HG03039 (cell line): ENCODE results near the gene PIGS.
"Not testable (repeated sequence)": the region's sequence is repeated elsewhere in the genome, so short reads cannot be mapped to it uniquely, and the experiment has no call there.

Source experiments
- ATAC-seq: cut with Tn5 transposase; IDR thresholded peaks from one replicate; pipeline ENCODE4 v1.9.1; 2021; ENCODE audit warnings: mild to moderate bottlenecking, moderate library complexity; ENCODE audit not compliant: unreplicated experiment

Gene PIGS

DNA sequence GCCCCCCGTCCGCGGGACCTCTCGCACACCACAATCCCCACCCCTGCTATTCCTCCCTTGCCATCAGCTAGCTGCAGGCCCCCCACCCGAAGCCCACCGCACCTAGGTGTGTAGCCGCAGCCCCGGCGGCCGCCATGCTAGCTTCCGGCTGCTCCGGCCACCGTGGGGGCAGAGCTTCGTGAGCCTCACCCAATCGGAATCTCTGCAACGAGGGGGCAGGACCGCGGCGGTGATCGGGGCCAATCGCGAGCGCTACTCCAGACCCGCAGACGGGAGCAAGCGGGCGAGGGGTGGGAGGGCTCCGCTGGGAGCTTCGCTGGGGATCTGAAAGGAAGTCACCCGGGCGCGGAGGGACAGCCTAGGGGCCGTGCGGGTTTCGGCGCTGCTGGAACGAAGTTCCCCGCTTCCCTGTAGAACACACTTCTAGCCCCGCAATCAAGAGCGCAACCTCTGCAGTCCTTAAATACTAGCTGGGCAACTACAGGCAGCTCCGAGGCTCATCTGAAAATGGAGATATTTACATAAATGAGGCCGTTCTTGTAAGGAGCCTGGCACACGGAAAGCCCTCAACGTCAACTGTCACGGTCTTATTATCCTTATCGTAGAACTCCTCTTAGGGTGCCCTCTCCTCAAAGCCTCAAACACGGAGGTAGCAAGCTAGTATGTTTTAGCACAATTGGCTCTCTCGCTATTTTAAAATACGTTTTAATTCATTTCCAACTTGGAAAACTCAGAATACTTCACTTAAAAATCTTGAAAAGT is at the start of gene PIGS:
Gene PIGS (minus strand): TSS at position 164 of the 762 bp plus-strand sequence. CDS start 28 bp downstream, at position 136.
- peak; percentile 81 for ATAC-seq

DNA sequence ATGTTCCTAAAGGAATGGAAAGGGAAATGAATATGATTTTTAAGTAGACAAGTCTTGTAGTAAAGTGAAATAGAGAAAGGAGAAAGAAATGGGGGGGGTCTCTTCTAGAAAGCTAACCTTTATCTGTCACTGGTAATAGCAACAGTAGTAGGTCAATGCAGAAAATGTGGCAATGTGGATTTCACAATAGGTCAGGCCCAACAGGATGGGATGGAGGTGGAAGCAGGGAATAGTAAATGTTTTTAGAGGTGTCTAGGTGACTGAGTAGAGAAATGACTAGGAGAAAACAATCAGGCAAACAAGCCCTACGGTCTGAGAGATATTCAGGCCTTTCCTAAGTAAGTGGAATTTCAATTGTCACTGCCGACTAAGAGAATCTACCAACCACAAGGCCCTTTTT is 48.7 kb upstream of the PIGS start:
- ATAC-seq: no peak

DNA sequence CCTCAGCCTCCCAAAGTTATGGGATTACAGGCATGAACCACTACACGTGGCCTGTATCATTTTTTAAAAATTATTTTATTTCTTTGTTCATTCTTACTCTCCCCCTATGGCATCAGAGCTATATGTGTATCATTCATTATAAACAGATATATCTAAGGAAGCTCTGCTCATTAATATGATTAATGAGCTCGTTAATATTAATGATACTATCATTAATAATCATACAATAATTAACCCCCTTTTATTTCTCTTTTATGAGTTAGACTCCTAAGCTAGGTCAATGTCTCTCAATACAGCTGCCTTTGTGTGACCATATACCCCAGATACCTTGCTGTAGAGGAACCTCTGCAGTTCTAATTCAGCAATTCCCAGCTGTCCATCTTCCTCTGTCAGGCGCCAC is 47.1 kb upstream of the PIGS start:
- no peak for ATAC-seq

DNA sequence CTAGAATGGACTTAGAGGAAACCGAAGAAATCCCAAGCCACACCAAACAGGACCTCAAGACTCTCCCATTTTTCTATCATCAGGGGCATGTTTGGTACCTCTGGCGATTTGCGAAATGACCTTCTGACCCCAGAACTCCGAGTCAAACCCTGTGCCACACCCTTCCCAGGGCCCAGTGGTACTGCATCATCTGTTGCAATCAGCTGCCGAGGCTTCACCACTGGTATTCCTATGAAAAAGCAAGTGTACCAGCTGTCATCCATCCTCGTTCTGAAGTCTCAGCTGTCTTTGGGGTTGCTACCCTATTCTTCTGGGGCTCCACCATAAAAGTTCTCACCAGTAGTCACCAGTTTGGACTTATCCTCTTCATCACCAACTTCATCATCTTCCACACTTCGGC is 45.0 kb upstream of the PIGS start:
- no peak for ATAC-seq

DNA sequence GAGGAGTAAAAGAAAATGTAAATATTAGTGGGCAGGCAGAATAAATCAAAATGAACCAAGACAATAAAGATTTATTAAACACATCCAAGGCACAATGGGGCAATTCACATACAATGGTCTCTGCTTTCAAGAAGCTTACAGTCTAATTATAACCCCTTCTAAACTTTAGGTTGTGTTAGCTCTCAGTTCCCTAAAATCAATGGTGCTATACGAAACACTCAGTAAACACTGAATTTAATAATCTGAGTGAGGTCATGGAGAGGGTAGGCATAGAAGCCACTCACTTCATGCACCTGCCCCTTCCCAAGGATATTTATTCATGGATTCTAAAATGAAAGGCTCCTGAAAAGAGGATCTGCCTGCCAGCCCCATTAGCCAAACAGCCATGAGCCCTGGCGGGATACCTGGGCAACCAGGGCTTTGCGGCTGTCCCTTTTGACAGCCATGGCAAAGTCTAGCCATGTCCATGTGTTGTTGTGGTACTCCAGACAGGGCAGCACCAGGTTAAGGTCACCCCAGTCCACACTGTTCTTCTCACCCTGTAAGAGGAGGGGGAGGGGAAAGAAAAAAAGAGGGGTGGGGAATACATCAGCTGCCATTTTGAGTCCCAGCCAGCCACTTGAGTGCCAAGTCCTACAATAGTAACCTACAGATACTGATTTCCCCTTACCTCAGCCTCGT is 44.1 kb upstream of the PIGS start:
- no peak for ATAC-seq

DNA sequence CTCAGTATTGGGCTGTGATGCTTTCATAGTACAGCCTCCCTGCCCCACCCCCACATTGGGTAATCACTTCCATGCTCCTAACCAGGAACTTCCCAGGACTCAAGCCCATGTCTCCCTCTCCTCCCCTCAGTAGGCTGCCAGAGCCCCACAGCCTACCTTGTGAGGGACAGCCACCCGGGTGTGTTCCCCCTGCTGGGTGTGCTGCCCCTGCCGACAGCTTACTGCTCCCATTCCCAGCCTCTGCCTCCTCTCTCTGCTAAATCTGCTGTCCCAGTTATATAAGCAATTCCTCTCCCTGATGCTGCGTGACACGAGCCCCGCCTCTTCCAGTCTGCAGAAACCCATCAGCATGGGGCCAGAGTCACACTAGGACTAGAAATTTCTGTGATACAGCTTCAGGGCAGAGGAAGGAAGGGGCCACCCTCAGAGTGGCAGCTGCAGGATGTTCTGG is 42.6 kb upstream of the PIGS start, which contains the start of gene RSKR:
Gene RSKR (minus strand): TSS at position 255 of the 451 bp plus-strand sequence. CDS start 24 bp downstream, at position 231.
- ATAC-seq: no peak

DNA sequence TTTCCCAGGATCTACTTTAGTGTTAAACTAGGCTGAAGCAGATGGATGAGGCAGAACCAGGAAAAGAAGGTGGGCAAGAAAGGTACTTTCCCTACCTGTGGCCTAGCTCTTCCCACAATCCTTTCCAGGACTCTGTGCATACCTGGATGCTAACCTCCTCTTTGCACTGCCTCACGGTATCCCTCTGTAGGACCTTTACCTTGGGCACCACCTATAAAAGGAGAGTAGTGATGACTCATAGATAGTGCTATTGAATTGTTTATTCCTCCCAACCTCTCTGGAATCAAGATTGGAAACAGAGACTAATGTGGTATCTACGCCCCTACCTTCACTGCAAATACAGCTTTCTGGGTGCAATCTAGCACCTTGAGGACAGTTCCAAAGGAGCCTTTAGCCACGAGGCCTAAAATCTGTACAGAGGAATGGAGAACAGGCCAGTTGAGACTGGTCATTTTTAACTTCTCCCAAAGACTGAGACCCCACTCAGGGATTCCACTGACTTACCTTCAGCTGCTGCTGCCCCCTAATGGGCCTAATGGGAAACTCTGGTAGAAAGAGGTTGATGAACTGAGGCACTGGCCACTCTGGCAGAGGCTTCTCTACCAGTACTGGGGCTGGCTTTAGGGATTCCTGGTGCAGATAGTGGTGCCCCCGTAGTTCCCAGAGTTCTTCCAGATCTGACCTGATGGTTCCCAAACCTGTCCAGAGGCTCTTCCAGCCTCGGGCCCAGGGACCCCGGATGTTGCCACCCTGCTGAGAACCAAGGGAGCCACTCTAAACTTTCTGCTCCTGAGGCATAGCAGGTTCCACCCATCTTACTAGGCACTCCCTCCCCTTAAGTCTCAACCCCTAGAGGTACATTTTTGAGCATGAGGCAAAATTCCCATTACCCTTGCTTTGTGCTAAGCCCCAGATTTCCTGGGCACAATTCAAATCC is 41.9 kb upstream of the PIGS start:
- ATAC-seq: no peak

DNA sequence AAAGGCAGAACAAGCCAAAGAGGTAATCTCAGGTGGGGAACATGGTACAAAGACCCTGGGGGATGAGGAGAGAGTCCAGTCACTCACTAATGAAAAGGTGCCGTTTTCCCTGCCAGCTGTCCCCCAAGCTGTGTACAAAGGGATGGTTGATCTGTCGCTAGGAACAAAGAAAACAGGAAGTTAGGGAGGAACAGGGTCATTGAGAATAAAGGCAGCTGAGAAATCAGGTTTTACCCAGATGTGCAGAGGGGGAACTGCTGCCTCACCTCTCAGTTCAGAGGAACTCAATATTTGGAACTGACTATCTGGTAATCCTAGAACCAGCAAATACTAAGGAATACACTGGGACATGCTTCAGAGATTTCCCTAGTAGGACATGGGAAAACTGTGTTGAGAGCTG is 41.2 kb upstream of the PIGS start:
- ATAC-seq: no peak

DNA sequence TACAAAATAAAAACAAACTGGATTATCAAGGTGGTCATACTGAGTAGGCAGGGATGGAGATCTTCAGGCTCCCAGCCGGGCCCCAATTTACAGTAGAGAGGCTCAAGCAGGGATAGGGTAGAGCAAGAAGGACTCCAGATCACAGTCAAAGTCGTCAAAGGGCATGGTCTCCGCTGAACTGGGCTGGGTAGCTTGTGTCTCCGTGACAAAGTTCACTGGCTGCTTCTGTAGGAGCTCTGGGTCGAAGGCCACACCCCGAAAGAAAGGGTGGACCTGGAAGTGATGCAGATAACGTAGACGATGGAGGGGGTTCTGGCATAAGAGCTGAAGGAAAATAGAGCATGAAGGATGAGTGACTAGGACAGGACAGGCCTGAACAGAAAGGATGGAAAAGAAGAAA is 39.1 kb upstream of the PIGS start:
- no peak for ATAC-seq

DNA sequence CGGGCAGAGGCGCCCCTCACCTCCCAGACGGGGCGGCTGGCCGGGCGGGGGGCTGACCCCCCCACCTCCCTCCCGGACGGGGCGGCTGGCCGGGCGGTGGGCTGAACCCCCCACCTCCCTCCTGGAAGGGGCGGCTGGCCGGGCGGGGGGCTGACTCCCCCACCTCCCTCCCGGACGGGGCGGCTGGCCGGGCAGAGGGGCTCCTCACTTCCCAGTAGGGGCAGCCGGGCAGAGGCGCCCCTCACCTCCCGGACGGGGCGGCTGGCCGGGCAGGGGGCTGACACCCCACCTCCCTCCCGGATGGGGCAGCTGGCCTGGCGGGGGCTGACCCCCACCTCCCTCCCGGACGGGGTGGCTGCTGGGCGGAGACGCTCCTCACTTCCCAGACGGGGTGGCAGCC is 32.7 kb upstream of the PIGS start:
- not testable (repeated sequence) for ATAC-seq

DNA sequence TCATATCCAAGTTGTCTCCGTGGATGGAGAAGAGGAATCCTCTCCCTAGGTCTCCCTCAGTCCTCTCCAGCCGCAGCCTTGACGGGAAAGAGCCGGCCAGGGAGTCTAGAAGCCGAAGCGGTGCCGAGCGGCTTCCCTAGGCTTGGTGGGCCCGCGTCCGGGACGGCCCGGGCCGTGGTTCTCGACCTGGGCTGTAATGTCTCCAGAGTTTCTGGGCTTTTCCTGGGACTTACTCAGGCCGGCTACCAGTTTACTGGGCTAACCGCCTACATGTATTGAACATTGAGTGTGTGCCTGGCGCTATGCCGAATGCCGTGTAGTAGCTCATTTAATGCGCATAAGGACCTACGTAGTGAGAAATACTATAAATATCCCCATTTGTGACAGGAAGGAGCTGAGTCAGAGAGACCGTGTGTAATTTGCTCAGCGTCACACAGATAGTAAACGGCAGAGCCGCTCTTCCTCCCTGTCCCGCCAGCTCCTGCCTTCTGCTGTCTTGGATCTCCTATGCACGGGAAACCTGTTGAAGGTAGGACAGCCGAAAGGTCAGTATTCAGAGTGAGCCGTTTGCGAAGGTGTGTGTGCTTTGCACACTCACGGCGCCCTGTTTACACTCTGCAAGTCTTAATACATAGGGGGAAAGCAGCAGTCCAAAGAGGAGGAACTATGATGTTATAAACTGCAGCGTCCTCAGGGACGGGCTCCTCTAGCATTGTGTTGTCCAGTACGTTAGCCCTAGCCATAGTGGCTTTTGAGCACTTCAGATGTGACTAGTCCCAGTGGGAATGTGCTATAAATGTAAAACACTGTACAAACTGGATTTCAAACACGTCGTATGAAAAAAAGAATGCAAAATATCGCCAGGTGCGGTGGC is 28.2 kb upstream of the PIGS start:
- ATAC-seq: peak; percentile 27

DNA sequence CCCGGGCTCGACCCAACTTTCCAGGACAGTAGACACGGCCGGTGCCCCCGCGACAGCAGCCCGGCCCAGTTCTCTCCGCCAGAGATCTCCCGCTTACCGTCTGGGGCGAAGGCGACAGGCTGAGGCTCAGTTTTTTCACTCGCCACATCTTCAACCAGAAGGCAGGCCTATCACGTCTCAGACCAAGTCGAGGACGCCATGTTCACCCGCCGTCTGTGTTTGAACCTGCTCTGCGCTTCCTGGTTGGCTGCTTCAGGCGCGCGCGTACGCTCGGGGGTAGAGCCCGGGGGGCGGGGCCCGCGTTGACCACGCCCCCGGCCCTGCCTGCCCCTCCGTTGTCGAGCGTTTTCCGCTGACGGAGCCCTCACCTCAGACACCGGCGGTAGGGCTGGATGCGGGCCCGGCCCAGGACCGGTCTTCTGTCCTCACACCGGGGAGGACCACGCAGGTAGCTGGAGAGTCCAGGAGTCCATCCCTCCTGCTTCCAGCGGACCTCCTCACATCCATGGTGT is 27.5 kb upstream of the PIGS start, which contains the start of gene SPAG5:
Gene SPAG5 (minus strand): TSS at position 227 of the 512 bp plus-strand sequence. CDS start 79 bp downstream, at position 148.
- ATAC-seq: peak; percentile 73

DNA sequence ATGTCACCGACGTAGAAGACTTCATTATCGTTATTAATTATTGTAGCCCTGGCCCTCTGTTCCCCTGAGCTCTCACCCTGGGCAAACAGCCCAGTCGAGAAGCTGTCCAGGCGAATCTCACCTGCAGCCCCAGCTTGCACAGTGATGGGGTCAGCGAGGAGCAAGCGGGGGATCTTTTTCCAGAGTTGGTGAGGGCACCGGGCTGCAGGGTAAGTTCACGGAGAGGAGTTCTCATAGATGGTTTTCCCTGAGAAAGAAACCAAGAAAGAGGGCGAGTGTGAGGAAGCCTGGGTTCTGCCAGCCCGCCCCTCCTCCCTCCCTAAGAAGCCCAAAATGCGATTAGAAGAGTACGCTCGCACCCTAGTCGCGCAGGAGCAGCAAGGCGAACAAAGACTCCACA is 27.1 kb upstream of the PIGS start:
- no peak for ATAC-seq

DNA sequence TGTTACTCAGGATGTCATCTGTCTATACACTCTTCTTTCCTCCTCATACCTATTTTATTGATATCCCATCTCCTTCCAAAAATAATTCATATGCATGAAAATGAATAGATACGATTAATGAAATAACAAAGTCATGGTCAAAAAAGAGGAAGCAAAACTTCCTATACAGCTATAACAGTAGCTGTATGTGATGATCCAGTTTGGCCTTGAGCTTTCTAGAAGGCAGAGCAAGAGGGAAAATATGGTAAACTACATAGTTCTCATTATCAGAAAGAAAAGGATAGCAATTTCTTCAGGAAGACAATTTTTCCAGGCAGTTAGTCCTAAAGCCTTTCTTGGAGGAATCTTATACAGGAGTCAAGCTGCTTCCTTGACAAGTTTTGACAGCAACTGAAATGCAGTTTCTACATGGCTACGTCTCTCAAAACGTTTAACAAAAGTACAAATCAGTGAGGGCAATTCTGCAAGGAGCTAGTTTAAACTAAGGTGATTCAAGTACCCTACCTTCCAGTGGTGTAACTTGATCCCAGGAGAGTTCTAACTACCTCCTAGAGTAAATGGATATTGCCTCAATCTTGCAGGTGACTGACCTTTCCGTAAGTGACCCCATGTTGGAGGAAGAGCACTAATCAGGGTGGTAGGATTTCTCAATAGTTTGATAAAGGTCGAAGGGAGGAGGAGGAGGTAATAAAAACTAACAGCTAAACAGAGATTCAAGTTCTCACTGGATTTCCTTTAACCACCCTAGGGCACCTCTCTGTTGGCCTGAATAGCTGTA is 26.5 kb upstream of the PIGS start:
- no peak for ATAC-seq

DNA sequence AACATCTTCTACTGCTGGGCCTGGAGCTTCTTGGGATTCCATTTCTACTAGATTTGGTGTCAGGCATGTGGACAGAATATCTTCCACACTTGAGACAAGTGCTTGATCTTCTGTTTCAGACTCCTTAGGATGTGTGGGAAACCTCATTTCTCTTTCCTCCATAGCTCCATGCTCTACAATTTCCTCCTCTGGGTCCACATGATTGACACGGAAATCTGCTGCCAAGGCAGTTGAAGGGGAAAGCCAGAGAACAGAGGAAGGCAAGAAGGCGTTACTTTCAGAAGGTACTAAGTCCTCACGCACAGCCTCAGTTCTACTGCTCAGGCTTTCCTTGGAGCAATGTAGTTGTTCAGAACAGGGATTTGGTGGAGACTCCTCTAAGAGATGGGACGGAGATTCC is 20.9 kb upstream of the PIGS start:
- no peak for ATAC-seq

DNA sequence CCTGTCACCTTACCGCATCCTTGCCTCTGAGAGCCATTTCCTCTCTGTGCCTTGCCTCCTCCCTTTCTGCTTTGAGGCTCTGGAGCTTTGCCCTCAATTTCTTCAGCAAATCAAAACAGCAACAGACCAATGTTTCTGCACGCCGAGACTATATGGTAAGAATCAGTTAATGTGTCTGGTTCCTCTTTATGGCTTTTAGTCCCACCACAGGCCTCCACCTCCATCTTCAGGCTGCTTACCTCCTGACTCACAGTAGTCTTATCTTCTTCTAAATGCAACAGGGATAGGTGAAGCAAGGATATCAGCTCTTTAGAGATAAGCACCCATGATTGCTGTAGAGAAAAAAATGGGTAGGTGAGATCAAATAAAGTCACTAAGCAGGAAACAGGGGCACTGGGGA is 14.5 kb upstream of the PIGS start:
- ATAC-seq: no peak

DNA sequence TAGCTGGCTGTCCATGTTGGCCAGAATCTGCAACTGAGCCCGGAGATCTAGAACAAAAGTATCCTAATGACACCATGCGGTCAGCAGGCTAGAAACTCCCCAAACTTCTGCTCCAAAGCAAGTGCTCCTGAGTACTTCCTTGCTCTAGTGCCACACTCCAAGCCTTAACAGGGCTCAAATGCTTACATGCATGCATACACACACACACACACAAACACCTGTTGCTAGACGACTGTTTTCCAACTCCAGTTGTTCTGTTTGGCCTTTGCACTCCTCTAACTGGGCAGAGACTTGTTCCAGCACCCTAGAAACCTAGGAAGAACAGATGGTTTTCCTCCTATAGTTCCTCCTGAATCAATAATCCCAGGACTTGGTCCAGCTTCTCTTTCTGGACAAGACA is 13.1 kb upstream of the PIGS start:
- ATAC-seq: no peak

DNA sequence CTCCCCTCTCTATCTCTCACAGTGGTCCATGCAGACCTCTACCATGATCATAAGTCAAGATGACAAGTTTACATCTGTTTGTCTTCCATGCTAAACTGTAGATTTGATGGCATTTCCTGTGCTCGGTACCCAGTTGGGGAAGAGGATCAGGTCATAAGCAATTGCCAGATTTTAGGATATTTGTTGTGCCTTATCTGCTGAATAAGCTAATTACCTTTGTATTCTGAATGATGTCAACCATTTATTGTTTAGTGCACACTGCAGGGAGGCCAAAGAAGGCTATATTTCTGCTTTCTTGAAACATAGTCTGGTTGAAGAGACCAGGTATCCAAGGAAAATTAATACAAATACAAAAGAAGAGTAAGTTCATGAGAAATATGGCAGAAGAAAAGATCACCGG is 11.2 kb upstream of the PIGS start:
- ATAC-seq: no peak

DNA sequence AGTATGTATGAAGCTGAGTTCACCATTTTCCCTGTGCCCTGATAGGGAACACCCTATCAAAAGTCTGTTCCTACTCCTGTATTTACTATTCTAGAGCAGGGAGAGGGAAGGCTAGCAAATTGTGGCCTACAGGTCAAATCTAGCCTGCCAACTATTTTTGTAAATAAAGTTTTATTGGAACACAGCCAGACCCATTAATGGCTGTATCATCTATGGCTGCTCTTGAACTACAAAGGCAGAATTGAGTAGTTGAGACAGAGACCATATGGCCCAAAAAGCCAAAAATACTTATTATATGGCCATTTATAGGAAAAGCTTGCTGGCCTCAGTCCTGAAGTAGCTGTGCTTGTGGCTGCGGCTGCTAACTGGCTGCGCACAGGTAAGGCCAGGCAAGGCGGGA is 9.6 kb upstream of the PIGS start:
- ATAC-seq: no peak
